ENCODE data around the gene CYP2W1.
"Not testable (repeated sequence)": the region's sequence is repeated elsewhere in the genome, so short reads cannot be mapped to it uniquely, and the experiment has no call there.

CYP2W1 gene

GRCh38 chr7:997404-998395 lies 14.7 kb downstream of the CYP2W1 start:
- no peak for DNase-seq

- DNase-seq, result no peak
Measured at GRCh38 chr7:999149-999879, 16.3 kb downstream of the CYP2W1 start.

DNA sequence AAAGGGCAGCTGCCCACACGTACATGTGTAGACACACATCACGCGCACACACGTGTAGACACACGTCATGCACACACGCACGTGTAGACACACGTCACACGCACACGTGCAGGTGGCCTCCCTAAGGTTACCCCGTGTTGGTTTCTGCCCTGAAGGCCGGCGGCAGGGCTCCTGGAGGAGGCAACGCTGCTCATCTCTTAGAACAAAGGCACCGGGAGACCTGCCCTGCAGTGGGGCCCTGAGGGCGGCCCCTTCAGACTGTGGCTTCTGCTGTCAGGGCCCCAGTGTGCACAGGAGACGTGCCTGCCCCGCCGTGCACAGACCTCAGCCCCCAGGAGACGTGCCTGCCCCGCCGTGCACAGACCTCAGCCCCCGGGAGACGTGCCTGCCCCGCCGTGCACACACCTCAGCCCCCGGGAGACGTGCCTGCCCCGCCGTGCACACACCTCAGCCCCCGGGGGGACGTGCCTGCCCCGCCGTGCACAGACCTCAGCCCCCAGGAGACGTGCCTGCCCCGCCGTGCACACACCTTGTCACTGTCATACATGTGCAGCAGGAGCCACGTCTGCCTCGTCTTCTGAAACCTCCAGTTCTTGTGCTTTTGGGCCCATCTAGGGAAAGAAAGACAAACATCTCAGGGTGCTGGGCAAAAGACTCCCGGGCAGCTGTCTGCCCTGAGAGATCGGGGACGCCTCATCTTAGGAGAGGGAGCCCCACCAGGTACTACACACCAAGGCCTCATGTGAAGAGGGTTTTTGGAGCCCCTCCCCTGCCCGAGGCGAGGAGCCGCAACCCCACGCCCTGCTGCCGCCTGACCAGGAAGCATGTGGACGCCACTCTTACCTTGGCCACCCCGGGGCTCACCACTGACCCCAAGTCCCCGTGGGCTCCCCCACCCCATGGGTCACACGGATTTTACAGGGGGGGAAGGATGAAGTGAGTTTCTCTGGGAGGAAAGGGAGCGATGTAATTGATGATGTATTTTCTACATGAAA lies 17.3 kb downstream of the CYP2W1 start:
- DNase-seq, result no peak

DNA sequence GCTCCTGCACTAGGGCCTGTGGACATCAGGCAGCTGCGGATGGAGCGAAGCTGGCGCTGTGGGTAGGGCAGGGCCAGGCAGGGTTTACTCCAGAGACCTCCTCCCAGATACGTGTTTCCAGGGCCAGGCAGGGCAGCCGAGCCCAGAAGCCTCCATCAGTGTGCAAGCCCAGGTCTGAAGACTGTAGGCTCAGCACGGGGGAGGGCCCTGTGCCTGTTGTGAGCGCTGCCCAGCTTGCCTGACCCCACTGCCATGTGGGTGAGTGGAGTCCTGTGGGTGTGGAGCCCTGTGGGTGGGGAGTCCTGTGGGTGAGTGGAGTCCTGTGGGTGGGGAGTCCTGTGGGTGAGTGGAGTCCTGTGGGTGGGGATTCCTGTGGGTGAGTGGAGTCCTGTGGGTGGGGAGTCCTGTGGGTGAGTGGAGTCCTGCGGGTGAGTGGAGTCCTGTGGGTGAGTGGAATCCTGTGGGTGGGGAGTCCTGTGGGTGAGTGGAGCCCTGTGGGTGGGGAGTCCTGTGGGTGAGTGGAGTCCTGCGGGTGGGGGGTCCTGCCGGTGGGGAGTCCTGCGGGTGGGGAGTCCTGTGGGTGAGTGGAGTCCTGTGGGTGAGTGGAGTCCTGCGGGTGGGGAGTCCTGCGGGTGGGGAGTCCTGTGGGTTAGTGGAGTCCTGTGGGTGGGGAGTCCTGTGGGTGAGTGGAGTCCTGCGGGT lies 18.2 kb downstream of the CYP2W1 start:
- not testable (repeated sequence) for DNase-seq

GRCh38 chr7:1002026-1002425 lies 19.0 kb downstream of the CYP2W1 start:
- not testable (repeated sequence) for DNase-seq

DNA sequence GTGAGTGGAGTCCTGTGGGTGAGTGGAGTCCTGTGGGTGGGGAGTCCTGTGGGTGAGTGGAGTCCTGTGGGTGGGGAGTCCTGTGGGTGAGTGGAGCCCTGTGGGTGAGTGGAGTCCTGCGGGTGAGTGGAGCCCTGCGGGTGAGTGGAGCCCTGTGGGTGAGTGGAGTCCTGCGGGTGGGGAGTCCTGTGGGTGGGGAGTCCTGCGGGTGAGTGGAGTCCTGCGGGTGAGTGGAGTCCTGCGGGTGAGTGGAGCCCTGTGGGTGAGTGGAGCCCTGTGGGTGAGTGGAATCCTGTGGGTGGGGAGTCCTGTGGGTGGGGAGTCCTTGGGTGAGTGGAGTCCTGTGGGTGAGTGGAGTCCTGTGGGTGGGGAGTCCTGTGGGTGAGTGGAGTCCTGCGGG lies 19.5 kb downstream of the CYP2W1 start:
- DNase-seq, result not testable (repeated sequence)

DNA sequence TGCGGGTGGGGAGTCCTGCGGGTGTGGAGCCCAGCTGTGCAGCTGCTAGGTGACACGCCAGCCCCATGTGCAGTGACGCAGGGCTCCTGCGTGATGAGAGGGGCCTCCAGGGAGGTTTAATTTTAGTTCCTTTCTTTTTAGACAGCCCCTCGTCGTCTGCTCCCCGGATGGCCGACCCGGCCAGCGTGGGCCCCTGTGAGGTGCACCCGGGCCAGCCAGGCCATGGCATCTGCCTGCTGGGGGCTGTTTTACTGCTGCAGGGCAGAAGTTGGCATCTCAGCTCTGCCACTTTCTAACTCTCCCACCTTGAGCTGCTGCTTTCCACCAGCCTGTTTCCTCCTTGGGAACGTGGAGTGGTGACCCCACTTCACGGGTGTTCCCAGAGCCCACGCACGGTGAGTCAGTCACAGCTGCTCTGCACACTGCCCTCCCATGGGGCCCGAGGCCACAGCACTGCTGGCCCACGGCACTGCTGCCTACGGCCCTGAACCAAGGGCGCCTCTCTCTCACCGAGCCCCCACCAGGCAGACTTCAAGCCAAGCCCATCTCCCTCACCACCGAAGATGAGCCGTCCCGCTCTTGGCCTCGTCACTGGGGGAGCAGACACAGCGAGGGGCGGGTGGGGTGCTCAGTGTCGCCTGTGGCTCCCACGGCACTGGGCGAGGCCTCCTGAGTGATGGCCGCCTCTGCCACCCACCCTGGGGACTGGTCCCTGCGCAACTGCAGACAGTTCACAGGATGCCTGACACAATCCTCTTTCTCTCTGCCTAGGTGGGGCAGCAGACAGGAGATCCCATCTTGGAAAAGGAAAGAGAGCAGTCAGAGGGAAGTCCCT lies 21.3 kb downstream of the CYP2W1 start:
- DNase-seq, result no peak

- DNase-seq, result no peak
Measured at GRCh38 chr7:1005303-1005702, 22.3 kb downstream of the CYP2W1 start.

GRCh38 chr7:1007901-1008300 lies 24.9 kb downstream of the CYP2W1 start:
- DNase-seq, result no peak

GRCh38 chr7:1008733-1009363 lies 25.9 kb downstream of the CYP2W1 start:
- DNase-seq, result no peak

DNA sequence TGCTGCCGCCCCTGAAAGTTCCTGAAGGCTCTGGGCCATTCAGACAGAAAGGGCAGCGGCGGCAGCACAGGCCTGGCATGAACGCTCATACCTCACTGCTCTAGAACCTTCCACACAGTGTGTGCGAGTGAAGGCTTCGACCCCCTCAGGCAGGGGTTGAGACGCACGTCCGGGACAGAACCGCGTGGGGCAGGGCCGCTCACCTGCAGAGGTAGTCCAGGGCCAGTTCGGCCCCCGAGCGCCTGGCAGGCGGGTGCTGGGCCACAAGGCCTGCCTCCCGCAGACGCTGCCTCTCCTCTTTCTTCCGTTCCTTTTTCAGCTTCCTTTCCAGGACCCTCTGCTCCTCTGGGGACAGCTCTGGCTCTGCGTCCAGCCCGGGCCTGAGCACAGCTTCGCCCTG lies 26.8 kb downstream of the CYP2W1 start:
- no peak for DNase-seq

DNA sequence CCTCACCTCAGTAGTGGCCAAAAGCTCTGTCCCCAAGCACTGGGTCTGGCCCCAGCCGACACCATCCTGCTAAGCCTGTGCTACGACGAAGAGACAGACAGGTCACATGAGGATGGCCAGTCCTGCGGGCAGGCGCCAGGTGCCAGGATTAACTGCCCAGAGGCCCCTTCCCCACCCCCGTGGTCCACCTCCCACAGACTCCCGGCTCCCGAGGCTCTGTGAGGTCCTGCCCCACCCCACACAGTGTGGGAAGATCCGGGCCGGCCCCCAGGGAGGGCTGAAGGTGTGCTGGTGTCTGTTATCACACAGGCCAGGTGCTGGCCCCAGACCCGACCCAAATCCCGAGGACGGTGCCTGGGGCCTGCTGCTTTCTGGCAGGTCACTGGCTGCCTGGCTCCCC lies 27.2 kb downstream of the CYP2W1 start:
- DNase-seq, result no peak

DNA sequence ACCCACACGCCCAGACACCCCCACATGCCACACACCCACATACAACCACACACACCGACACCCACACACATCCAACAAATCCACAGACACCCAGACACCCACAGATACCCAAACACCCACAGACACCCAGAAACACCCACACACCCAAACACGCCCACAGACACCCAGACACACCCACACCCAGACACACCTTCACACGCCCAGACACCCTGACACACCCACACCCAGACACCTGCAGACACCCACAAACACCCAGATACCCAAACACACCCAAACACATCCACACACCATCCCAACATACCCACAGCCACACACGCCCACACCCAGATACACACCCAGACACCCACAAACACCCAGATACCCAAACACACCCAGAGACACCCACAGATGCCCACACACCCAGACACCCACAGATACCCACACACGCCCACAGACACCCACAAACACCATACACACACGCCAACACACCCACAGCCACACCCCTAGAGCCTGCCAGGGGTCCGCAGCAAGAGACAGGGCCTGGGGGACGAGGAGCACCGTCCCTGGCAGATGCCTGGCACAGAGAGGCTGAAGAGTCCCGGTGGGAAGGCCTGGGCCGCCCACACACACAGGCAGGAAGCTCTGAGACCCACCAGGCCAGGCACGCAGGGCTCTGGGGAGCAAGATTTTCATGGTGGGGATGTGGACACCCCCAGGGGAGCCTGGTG lies 28.5 kb downstream of the CYP2W1 start:
- no peak for DNase-seq

- DNase-seq, result no peak
Measured at GRCh38 chr7:1012004-1012715, 29.2 kb downstream of the CYP2W1 start.

GRCh38 chr7:1012716-1013095 lies 29.7 kb downstream of the CYP2W1 start:
- no peak for DNase-seq

DNA sequence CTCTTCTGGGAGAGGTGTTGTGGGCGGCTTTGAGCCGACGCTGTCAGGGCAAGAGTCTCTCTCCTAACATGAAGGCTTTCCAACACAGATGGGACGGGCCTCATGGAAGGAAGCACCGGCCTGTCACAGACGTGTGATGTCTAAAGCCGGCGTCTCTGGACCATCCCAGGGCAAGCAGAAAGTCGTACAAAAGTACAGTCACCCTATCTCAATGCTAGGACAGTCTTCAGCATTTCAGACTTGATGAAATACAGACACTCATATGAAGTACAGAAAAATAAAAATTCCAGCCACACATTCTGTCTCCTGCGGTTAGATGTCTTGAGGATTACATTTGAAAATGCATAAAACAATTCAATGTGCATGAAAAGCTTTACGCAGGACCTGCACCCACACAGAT lies 30.6 kb downstream of the CYP2W1 start:
- no peak for DNase-seq

DNA sequence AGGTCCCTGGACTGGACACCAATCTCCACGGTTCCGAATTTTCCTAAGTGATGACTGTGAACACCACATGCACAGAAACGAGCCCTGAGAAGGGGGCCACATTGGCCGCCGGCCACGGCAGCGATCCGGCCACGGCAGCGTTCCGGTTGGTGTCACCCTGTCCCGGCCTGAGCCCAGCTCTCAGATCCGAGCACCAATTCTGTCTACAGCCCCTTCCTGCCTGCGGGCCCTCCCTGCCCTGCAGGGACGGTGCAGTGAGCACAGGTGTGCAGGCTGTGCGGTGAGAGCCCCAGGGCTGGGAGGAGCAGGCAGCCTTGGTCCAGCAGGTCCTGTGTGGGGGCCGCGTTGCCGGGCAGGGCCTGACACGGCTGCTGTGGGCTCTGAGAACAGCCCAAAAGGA lies 31.7 kb downstream of the CYP2W1 start:
- DNase-seq, result no peak

DNA sequence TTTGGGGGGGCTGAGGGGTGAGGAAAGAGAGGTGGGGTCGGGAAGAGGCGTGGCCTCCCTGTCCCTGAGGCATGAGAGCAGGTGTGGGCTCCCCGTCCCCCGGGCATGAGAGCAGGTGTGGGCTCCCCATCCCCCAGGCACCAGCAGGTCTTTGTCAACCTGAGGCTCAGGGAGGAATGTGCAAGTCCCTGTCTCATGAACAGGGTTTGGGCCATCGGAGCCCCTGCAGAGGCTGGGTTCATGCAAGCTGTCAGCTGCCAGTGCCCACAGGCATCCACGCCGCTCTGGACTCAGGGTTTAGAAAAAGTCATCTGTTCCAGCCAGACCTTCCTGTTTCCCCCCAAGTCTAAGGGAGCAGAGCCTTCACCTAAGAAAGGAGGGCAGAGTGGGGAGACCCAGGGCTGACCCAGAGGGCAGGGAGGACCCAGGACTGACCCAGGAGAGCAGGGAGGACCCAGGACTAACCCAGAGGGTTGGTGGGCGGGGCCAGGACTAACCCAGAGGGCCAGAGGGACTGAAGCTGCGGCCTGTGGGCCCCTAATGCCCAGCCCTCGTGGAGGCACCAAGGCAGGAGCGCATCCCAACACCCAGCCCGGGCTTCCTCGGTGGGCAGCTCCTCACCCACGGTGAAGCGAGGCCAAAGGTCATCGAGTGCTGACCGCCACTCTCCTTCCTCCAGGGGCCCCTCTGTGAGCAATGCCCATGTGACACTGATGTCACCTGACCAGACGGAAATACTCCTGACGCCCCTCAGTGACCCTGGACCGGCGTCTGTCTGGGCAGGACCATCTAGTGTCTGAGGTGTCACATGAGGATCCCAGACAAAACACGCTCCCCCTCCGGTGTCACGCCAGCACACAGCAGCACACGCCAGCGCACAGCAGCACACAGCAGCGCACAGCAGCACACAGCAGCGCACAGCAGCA lies 32.5 kb downstream of the CYP2W1 start:
- DNase-seq, result no peak
